Measurements from ENCODE around the gene KIAA0753. TPM values are rescaled to one million over a fixed set of nuclear protein-coding genes. Genes with fewer than 3 reads are reported as not detected.
"Not testable (repeated sequence)": the region's sequence is repeated elsewhere in the genome, so short reads cannot be mapped to it uniquely, and the experiment has no call there.

The KIAA0753 gene
- total RNA-seq, 1 donor from 2014 or later = 8.9 TPM

GRCh38 chr17:6668727-6669425 is 28.4 kb upstream of the KIAA0753 start:
- no peak for DNase-seq (ENCODE audit: low read depth, low spot score)

- DNase-seq (ENCODE audit: low read depth, low spot score) = no peak
Measured at GRCh38 chr17:6668219-6668618, 27.7 kb upstream of the KIAA0753 start.

- DNase-seq (ENCODE audit: low read depth, low spot score) = no peak
Measured at GRCh38 chr17:6667516-6667915, 27.0 kb upstream of the KIAA0753 start.

GRCh38 chr17:6666557-6666956 is 26.0 kb upstream of the KIAA0753 start:
- DNase-seq (ENCODE audit: low read depth, low spot score) = no peak

- peak; percentile 39 for DNase-seq (ENCODE audit: low read depth, low spot score)
Measured at GRCh38 chr17:6666077-6666521, 25.6 kb upstream of the KIAA0753 start.

GRCh38 chr17:6663200-6663599 is 22.7 kb upstream of the KIAA0753 start:
- not testable (repeated sequence) for DNase-seq (ENCODE audit: low read depth, low spot score)

GRCh38 chr17:6661464-6661848 is 20.9 kb upstream of the KIAA0753 start:
- no peak for DNase-seq (ENCODE audit: low read depth, low spot score)

GRCh38 chr17:6660805-6661463 is 20.4 kb upstream of the KIAA0753 start:
- no peak for DNase-seq (ENCODE audit: low read depth, low spot score)

GRCh38 chr17:6660101-6660500 is 19.6 kb upstream of the KIAA0753 start:
- no peak for DNase-seq (ENCODE audit: low read depth, low spot score)

- not testable (repeated sequence) for DNase-seq (ENCODE audit: low read depth, low spot score)
Measured at GRCh38 chr17:6658411-6658810, 17.9 kb upstream of the KIAA0753 start.

GRCh38 chr17:6657633-6658287 is 17.2 kb upstream of the KIAA0753 start:
- no peak for DNase-seq (ENCODE audit: low read depth, low spot score)

- not testable (repeated sequence) for DNase-seq (ENCODE audit: low read depth, low spot score)
Measured at GRCh38 chr17:6656797-6657632, 16.5 kb upstream of the KIAA0753 start.

- not testable (repeated sequence) for DNase-seq (ENCODE audit: low read depth, low spot score)
Measured at GRCh38 chr17:6655732-6656361, 15.3 kb upstream of the KIAA0753 start.

GRCh38 chr17:6654841-6655731 is 14.6 kb upstream of the KIAA0753 start:
- no peak for DNase-seq (ENCODE audit: low read depth, low spot score)

GRCh38 chr17:6651919-6652452 is 11.5 kb upstream of the KIAA0753 start:
- DNase-seq (ENCODE audit: low read depth, low spot score) = no peak

- peak; percentile 52 for DNase-seq (ENCODE audit: low read depth, low spot score)
Measured at GRCh38 chr17:6651354-6651918, 10.9 kb upstream of the KIAA0753 start, which contains the start of the genes C17orf100 and MED31. TSS of gene C17orf100 (plus strand) at chr17:6651762. CDS start at chr17:6651914, 152 bp downstream. TSS of gene MED31 (minus strand) at chr17:6651605. CDS start at chr17:6651528, 77 bp downstream.

GRCh38 chr17:6648181-6648580 is 7.7 kb upstream of the KIAA0753 start:
- DNase-seq (ENCODE audit: low read depth, low spot score) = no peak

GRCh38 chr17:6643451-6644125 is 3.1 kb upstream of the KIAA0753 start:
- DNase-seq (ENCODE audit: low read depth, low spot score) = no peak

- no peak for DNase-seq (ENCODE audit: low read depth, low spot score)
Measured at GRCh38 chr17:6642592-6642991, 2.1 kb upstream of the KIAA0753 start.

Measured in pulmonary artery endothelial cell (primary cell).